Activated CD4-positive, alpha-beta T cell treated with anti-CD3 and anti-CD28 coated beads, Interleukin-2, amount 50 U/mL, for 1 hour (primary cell): ENCODE results near the gene TRDMT1.

Source experiments
- DNase-seq: peaks from one replicate; pipeline ENCODE4 v3.0.0-alpha.2; 2020

Gene TRDMT1

DNA sequence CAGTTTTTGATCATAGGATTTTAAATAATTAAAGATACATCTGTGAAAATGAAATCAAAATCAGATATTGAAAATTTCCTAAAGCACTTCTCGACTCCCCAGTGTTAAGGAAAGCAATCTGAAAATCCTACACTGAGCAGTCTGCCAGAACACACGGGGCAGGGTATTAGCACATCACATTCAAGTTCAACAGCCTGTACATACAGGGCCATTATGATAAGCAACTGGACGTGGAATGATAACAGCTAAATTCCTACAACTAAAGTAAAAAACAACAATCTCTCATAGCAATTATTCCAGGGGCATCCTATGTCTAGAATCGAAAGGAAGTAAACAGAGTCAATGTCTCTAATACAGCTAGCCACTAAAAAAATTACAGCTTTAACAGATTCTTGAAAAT is 31.7 kb downstream of the TRDMT1 start:
- DNase-seq, result no peak

- DNase-seq, result no peak
Measured at GRCh38 chr10:17166699-17167098, 34.8 kb downstream of the TRDMT1 start.

DNA sequence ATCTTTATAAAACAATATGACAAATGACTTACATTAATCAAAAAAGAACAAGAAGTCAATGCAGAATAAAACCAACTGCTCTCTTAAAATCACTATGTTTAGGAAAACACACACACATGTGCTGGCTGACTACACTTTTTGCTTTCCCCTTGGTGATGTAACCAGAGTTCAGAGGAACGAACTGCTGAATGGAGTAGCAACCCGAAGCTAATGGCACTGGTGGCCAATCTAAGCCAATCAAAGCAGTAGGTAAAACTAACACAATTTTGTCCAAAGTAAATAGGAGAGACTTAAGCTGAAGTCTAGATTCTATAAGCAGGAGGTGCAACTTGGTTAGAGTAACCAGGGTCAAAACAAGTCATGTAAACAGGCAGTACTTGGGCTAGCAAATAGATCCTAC is 38.6 kb downstream of the TRDMT1 start:
- no peak for DNase-seq

- no peak for DNase-seq
Measured at GRCh38 chr10:17161775-17162174, 39.7 kb downstream of the TRDMT1 start.

DNA sequence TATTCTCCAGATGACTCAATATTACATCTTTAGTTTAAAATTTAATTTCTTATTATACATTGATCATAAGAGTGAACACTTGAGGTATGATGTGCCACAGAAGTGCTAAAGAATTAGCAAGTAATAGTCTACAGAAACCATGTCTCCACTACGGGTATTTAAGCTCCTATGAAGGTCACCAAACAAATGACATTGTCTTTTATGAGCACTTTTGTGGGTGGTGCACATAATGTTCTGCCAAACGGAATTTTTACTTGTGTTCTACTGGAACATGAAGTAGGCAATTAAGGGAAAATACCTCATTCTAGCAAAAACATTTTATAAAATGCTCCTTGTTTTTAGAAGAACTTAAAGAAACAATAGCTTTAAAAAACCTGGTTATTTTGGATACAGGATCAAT is 44.4 kb downstream of the TRDMT1 start:
- DNase-seq, result no peak

DNA sequence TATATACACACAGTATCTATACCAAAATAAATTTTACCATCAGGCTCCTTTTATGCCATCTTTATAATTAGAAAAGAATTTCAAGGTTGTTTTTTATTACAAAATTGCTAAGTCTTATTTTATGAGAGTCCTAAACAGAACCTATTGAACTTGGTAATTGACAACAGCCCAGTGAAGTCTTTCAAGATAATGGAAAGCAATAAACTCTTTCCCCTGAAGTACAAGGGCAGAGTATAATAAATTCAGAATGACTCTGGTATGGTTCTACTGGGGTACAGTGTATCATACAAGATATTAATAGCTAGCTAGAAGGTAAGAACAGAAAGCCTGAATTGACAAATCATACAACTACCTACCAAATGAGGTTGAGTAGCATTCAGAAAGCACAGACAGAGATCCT is 45.6 kb downstream of the TRDMT1 start:
- DNase-seq, result no peak

- no peak for DNase-seq
Measured at GRCh38 chr10:17154116-17154515, 47.4 kb downstream of the TRDMT1 start.

- DNase-seq, result no peak
Measured at GRCh38 chr10:17153321-17153720, 48.2 kb downstream of the TRDMT1 start.

DNA sequence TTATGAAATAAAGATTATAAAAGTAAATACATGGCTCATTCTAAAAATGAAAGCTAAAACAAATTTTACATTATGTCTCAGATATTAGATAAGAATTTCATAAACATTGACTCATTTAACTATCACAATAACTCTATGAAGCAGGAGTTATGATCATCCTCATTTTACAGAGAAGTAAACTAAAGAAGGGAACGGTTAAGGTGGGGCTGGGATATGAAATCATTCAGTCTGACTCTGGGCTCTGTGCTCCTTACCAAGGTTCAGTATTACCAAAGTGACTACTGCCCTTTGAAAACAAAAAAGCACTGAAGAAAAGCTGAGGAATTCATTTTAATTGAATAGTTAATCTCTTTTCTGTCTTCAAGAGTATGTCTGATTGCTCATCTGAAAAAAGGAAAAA is 49.8 kb downstream of the TRDMT1 start:
- no peak for DNase-seq

- DNase-seq, result no peak
Measured at GRCh38 chr10:17147884-17148489, 53.5 kb downstream of the TRDMT1 start.

- DNase-seq, result no peak
Measured at GRCh38 chr10:17146892-17147291, 54.6 kb downstream of the TRDMT1 start.

DNA sequence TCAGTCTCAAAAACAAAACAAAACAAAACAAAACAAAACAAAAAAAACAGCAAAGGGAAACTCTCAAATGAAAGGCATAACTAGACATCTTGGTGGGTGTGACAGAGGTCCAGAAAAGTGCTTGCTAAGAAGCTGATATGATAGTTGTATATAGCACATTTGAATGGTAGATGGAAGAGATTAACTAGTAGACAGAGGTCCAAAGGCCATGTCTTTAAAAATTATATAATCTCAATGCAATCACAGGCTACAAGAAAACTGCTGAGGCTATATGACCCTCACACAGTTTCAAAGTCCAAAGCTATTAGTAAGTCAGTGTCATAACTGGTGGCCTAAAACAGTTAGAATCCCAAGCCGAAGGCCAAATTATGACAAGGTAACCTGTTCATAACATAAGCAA is 56.2 kb downstream of the TRDMT1 start:
- no peak for DNase-seq

DNA sequence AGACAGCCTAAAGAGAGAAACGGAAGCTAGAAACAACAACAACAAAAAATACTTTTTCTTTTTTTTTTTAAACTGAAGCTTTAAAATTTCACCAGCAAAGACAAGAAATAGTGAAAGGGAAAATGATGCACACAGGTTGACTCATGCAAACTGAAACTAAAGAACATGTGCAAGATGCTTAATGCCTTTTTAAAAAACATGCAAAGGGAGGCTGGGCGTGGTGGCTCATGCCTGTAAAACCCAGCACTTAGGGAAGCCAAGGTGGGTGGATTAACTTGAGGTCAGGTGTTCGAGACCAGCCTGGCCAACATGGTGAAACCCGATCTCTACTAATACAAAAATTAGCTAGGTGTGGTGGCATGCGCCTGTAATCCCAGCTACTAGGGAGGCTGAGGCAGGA is 56.7 kb downstream of the TRDMT1 start:
- no peak for DNase-seq

- no peak for DNase-seq
Measured at GRCh38 chr10:17144032-17144431, 57.4 kb downstream of the TRDMT1 start.

DNA sequence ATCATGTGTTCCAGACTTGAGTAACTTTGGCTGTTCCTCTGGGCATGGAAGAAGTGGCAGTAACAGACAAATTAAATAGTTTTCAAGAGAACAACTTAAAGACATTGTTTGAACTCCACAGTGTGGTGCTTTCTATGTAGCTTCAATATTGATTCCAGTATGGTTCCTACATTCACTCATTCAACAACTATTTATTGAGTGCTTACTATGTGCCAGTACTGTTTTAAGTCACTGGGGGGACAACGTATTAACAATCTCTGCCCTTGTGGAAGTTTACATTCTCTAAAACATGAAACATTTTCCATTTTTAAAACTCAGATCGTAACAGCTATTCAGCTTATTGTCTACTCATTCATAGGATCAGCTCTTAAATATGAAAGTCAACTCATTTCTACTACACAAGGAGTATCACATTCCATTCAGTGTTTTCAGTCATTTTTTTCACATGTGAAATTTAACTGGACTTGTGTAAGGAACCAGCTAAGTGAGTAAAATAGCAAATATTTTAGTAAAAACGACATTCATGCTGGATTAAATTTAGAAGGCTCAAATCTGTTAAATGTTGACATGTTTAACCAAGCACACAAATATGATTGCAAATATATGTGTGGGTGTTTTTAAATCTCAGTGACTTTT is 58.3 kb downstream of the TRDMT1 start:
- no peak for DNase-seq

- DNase-seq, result no peak
Measured at GRCh38 chr10:17141504-17142229, 59.8 kb downstream of the TRDMT1 start.

DNA sequence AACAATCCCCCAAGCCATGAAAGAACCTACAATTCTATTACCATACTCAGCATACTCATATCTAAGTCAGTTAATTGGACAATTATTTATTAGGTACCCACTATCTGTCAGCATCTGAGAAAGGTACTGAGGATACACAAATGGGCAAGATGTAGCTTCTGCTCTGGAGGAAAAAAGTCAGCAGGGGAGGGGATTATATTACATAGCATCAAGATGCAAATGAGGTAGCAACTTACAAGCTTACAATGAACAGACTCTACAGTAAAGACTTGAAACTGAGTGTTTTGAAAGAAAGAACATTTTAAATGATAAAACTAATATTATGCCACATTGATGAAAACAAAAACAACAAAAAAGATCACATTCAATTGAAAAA is 61.1 kb downstream of the TRDMT1 start:
- DNase-seq, result no peak

GRCh38 chr10:17138460-17139042 is 62.9 kb downstream of the TRDMT1 start:
- no peak for DNase-seq

GRCh38 chr10:17134737-17135260 is 66.7 kb downstream of the TRDMT1 start:
- no peak for DNase-seq

DNA sequence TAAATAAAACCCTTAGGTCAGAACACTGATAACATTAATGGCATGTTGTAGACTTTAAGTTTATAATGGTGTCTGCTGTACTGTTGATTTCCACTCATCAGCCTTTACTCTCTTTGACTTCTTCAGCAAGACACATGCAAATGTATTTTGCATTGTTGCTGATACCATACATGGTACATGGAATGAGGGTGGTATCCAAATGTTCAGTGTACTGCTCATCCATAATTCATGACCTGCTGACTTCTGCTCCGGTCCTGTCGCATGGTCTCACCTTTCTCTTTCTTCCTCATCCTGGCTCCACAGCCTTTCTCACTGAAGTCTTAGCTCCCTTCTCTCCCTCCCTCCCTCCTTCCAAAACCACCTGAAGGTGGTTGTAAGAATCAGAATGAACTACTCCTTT is 67.2 kb downstream of the TRDMT1 start:
- no peak for DNase-seq

- no peak for DNase-seq
Measured at GRCh38 chr10:17129741-17130140, 71.7 kb downstream of the TRDMT1 start, which contains the start of gene CUBN. Gene CUBN, minus strand, starts transcription at chr10:17129811. Its CDS starts 46 bp downstream, at chr10:17129765.

DNA sequence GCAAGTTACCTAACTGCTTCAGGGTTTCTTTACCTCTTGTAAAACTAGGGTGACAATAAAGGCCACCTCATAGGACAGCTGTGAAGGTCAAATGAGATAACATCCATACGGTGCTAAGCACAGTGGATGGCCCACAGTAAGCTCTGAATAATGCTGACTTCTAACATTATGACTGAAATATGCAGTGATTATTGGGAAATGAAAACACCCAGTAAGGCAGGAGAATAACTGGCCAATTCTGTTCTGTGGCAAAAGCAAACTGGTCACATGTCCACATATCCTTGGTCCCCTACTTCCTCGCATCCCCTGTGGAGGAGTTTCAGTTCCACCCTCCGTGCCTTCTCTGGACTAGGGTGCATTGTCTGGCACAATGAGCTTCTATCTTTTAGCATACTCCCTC is 73.2 kb downstream of the TRDMT1 start:
- DNase-seq, result no peak

- DNase-seq, result no peak
Measured at GRCh38 chr10:17126327-17126726, 75.1 kb downstream of the TRDMT1 start.
